Testis (tissue), 2 donors: ENCODE measurements around the gene EPS8L3.

ENCODE experiments used
- POLR2A ChIP-seq: fragments of 450-650 bp; IDR thresholded peaks from one replicate; pipeline ENCODE4 v1.6.1; 2017; ENCODE audit warnings: antibody characterized with exemption, mild to moderate bottlenecking, moderate library complexity
- TF ChIP-seq, protein P1 (sequence below), 3 experiments: fragments of 450-650 bp in 2 of 3; fragments of 200-600 bp in 1 of 3; sonication (generic) in 1 of 3; IDR thresholded peaks; one replicate each; pipeline ENCODE4 v1.5.1; 2016 to 2019; ENCODE audit warnings: antibody characterized with exemption in 3 of 3, mild to moderate bottlenecking in 2 of 3, moderate library complexity in 1 of 3

DNA sequence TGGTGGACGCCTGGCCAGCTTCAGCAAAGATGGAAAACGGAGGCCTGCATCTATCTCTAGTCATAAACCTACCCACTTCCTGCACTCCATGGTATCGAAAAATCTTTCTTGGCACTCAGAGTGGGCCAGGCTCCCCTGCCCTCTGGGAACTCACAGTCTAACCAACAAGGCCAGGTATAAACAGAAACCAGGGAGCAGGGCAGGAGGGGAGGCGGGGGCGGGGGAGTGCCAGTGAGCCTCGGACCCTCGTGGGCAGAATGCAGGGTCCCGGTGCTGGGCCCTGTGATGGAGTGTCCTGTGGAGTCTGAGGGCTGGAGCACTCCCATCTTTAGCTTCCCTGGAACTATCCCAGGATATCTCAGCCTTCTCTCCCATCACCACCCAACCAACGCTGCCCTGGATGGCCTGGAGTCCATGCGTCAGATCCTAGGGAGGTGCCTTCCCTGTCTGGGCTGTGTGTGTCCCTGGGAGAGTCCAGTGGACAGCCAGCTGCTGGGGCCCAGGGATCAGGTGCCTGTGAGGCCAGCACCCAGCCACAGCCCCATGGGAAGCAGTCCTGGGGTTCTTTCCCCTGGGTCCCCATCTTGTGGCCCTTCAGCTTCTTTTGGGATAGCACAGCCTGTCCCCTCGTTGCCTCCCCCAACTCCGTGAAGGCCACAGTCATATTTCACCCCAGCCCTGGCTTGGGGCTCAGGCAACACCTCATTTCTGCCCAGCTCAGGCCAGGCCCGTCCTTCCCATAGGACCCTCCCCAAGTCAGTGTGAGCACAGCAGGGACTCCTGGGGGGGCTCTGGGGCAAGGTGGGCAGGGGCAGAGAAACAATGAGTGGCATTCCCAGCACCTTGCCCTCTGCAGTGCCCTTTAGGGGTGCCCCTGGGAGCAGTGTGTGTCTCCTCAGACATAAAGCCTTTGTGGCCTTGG lies 1.1 kb upstream of the EPS8L3 start:
- TF ChIP-seq, protein P1, sequence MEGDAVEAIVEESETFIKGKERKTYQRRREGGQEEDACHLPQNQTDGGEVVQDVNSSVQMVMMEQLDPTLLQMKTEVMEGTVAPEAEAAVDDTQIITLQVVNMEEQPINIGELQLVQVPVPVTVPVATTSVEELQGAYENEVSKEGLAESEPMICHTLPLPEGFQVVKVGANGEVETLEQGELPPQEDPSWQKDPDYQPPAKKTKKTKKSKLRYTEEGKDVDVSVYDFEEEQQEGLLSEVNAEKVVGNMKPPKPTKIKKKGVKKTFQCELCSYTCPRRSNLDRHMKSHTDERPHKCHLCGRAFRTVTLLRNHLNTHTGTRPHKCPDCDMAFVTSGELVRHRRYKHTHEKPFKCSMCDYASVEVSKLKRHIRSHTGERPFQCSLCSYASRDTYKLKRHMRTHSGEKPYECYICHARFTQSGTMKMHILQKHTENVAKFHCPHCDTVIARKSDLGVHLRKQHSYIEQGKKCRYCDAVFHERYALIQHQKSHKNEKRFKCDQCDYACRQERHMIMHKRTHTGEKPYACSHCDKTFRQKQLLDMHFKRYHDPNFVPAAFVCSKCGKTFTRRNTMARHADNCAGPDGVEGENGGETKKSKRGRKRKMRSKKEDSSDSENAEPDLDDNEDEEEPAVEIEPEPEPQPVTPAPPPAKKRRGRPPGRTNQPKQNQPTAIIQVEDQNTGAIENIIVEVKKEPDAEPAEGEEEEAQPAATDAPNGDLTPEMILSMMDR (IDR thresholded peaks at IDR 0.05): no peak
- no peak for TF ChIP-seq POLR2A
